Muscle layer of colon (tissue), 2 donors: ENCODE results near the gene RDH14.
A peak's percentile ranks its signal among the peaks of the same experiment; 100 is the strongest.

Source experiments
- H3K27ac ChIP-seq: one replicate; pipeline ENCODE4 v1.7.0; 2013; ENCODE audit warnings: low read depth, mild to moderate bottlenecking, low read length, moderate library complexity
- H3K27me3 ChIP-seq, 2 donors: one replicate each; pipeline ENCODE4 v1.7.0; 2013; ENCODE audit warnings: low read length in 2 of 2, mild to moderate bottlenecking in 2 of 2; ENCODE audit not compliant: insufficient read depth in 2 of 2, control insufficient read depth in 1 of 2
- H3K36me3 ChIP-seq: one replicate; pipeline ENCODE4 v1.7.0; 2013; ENCODE audit warnings: mild to moderate bottlenecking, low read length; ENCODE audit not compliant: insufficient read depth
- H3K4me1 ChIP-seq: one replicate; pipeline ENCODE4 v1.7.0; 2013; ENCODE audit warnings: mild to moderate bottlenecking, low read length; ENCODE audit not compliant: insufficient read depth
- H3K4me3 ChIP-seq, 2 donors: one replicate each; pipeline ENCODE4 v1.7.0; 2013; ENCODE audit warnings: low read length in 2 of 2, low read depth in 1 of 2, mild to moderate bottlenecking in 1 of 2, moderate library complexity in 1 of 2
- H3K9ac ChIP-seq: one replicate; pipeline ENCODE4 v1.7.0; 2013; ENCODE audit warnings: low read length
- H3K9me3 ChIP-seq: one replicate; pipeline ENCODE4 v1.7.0; 2013; ENCODE audit warnings: mild to moderate bottlenecking, low read length
- donor health status: abdominal sarcoma.
- donor health status: Adenocarcinoma of cecum.

RDH14 gene

GRCh38 chr2:18560031-18560796 lies at the start of gene RDH14:
RDH14 (minus strand) TSS chr2:18560653; CDS start chr2:18560572, 81 bp downstream.
- H3K36me3 ChIP-seq: peaks cover 4% of the 10 kb centered on the region
- H3K9me3 ChIP-seq: no peaks in the 10 kb centered on the region
- H3K27ac ChIP-seq: peak within 1 kb of the TSS; percentile 94
- H3K9ac ChIP-seq: peak within 1 kb of the TSS; percentile 79
- H3K27me3 ChIP-seq: no peaks in the 10 kb centered on the region
- peak within 1 kb of the TSS; percentile 62 to 84 for H3K4me3 ChIP-seq
- H3K4me1 ChIP-seq: peaks cover 22% of the 10 kb centered on the region

- H3K4me3 ChIP-seq: no peak overlapping the region
- no peak overlapping the region for H3K27ac ChIP-seq
- H3K36me3 ChIP-seq: no peaks in the 10 kb centered on the region
- no peaks in the 10 kb centered on the region for H3K9me3 ChIP-seq
- no peaks in the 10 kb centered on the region for H3K4me1 ChIP-seq
- no peaks in the 10 kb centered on the region for H3K27me3 ChIP-seq
- no peak overlapping the region for H3K9ac ChIP-seq
Measured at GRCh38 chr2:18610090-18610489, 49.6 kb upstream of the RDH14 start.

- H3K4me3 ChIP-seq: no peak overlapping the region
- H3K9me3 ChIP-seq: no peaks in the 10 kb centered on the region
- no peaks in the 10 kb centered on the region for H3K27me3 ChIP-seq
- no peak overlapping the region for H3K9ac ChIP-seq
- no peaks in the 10 kb centered on the region for H3K36me3 ChIP-seq
- no peak overlapping the region for H3K27ac ChIP-seq
- no peaks in the 10 kb centered on the region for H3K4me1 ChIP-seq
Measured at GRCh38 chr2:18605115-18605514, 44.7 kb upstream of the RDH14 start.

GRCh38 chr2:18604531-18604885 lies 44.1 kb upstream of the RDH14 start:
- no peak overlapping the region for H3K9ac ChIP-seq
- H3K4me3 ChIP-seq: no peak overlapping the region
- H3K36me3 ChIP-seq: no peaks in the 10 kb centered on the region
- no peaks in the 10 kb centered on the region for H3K9me3 ChIP-seq
- no peaks in the 10 kb centered on the region for H3K27me3 ChIP-seq
- no peak overlapping the region for H3K27ac ChIP-seq
- no peaks in the 10 kb centered on the region for H3K4me1 ChIP-seq

- H3K4me1 ChIP-seq: no peaks in the 10 kb centered on the region
- H3K9me3 ChIP-seq: no peaks in the 10 kb centered on the region
- no peaks in the 10 kb centered on the region for H3K36me3 ChIP-seq
- no peak overlapping the region for H3K4me3 ChIP-seq
- H3K9ac ChIP-seq: no peak overlapping the region
- no peaks in the 10 kb centered on the region for H3K27me3 ChIP-seq
- H3K27ac ChIP-seq: no peak overlapping the region
Measured at GRCh38 chr2:18603854-18604530, 43.5 kb upstream of the RDH14 start.

GRCh38 chr2:18602298-18602697 lies 41.8 kb upstream of the RDH14 start:
- no peaks in the 10 kb centered on the region for H3K9me3 ChIP-seq
- H3K36me3 ChIP-seq: no peaks in the 10 kb centered on the region
- no peak overlapping the region for H3K9ac ChIP-seq
- no peaks in the 10 kb centered on the region for H3K4me1 ChIP-seq
- no peaks in the 10 kb centered on the region for H3K27me3 ChIP-seq
- H3K4me3 ChIP-seq: no peak overlapping the region
- no peak overlapping the region for H3K27ac ChIP-seq

- H3K4me1 ChIP-seq: no peaks in the 10 kb centered on the region
- no peak overlapping the region for H3K9ac ChIP-seq
- H3K27me3 ChIP-seq: no peaks in the 10 kb centered on the region
- H3K27ac ChIP-seq: no peak overlapping the region
- no peaks in the 10 kb centered on the region for H3K36me3 ChIP-seq
- no peak overlapping the region for H3K4me3 ChIP-seq
- no peaks in the 10 kb centered on the region for H3K9me3 ChIP-seq
Measured at GRCh38 chr2:18600255-18600613, 39.8 kb upstream of the RDH14 start.

- no peaks in the 10 kb centered on the region for H3K36me3 ChIP-seq
- no peak overlapping the region for H3K27ac ChIP-seq
- no peak overlapping the region for H3K4me3 ChIP-seq
- H3K27me3 ChIP-seq: no peaks in the 10 kb centered on the region
- no peaks in the 10 kb centered on the region for H3K9me3 ChIP-seq
- no peaks in the 10 kb centered on the region for H3K4me1 ChIP-seq
- H3K9ac ChIP-seq: no peak overlapping the region
Measured at GRCh38 chr2:18599509-18600254, 39.2 kb upstream of the RDH14 start.

GRCh38 chr2:18598848-18599484 lies 38.5 kb upstream of the RDH14 start:
- no peaks in the 10 kb centered on the region for H3K27me3 ChIP-seq
- no peaks in the 10 kb centered on the region for H3K4me1 ChIP-seq
- H3K9me3 ChIP-seq: no peaks in the 10 kb centered on the region
- H3K9ac ChIP-seq: no peak overlapping the region
- H3K27ac ChIP-seq: no peak overlapping the region
- H3K4me3 ChIP-seq: no peak overlapping the region
- H3K36me3 ChIP-seq: no peaks in the 10 kb centered on the region

GRCh38 chr2:18597618-18598017 lies 37.2 kb upstream of the RDH14 start:
- Histone ChIP-seq H3K36me3 (no peaks in the 10 kb centered on the region), H3K27me3 (no peaks in the 10 kb centered on the region), H3K4me3 (no peak overlapping the region), H3K27ac (no peak overlapping the region), H3K9me3 (no peaks in the 10 kb centered on the region), H3K9ac (no peak overlapping the region), H3K4me1 (no peaks in the 10 kb centered on the region)

GRCh38 chr2:18596993-18597392 lies 36.5 kb upstream of the RDH14 start:
- Histone ChIP-seq H3K27ac (no peak overlapping the region), H3K36me3 (no peaks in the 10 kb centered on the region), H3K27me3 (no peaks in the 10 kb centered on the region), H3K4me3 (no peak overlapping the region), H3K4me1 (no peaks in the 10 kb centered on the region), H3K9ac (no peak overlapping the region), H3K9me3 (no peaks in the 10 kb centered on the region)
